ENCODE measurements around the gene AGBL4. TPM values are rescaled to one million over a fixed set of nuclear protein-coding genes. Genes with fewer than 3 reads are reported as not detected.

AGBL4 gene
- total RNA-seq, 4 donors from 2014 or later: 0.13 TPM; not detected in 3

GRCh38 chr1:49046305-49046704 lies 977.4 kb downstream of the AGBL4 start:
- no peaks in the 10 kb centered on the region for H3K27me3 ChIP-seq
- no peak for TF ChIP-seq EP300 (IDR thresholded peaks at IDR 0.05)
- no peak for TF ChIP-seq POLR2AphosphoS5 (IDR thresholded peaks at IDR 0.05)
- TF ChIP-seq POLR2A (IDR thresholded peaks at IDR 0.05; ENCODE audit: low read depth): no peak
- TF ChIP-seq, protein P1, sequence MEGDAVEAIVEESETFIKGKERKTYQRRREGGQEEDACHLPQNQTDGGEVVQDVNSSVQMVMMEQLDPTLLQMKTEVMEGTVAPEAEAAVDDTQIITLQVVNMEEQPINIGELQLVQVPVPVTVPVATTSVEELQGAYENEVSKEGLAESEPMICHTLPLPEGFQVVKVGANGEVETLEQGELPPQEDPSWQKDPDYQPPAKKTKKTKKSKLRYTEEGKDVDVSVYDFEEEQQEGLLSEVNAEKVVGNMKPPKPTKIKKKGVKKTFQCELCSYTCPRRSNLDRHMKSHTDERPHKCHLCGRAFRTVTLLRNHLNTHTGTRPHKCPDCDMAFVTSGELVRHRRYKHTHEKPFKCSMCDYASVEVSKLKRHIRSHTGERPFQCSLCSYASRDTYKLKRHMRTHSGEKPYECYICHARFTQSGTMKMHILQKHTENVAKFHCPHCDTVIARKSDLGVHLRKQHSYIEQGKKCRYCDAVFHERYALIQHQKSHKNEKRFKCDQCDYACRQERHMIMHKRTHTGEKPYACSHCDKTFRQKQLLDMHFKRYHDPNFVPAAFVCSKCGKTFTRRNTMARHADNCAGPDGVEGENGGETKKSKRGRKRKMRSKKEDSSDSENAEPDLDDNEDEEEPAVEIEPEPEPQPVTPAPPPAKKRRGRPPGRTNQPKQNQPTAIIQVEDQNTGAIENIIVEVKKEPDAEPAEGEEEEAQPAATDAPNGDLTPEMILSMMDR (IDR thresholded peaks at IDR 0.05): no peak
- intact Hi-C loops (cut with DNase I): no loop called here
- no peaks in the 10 kb centered on the region for H3K4me1 ChIP-seq
- H3K9me3 ChIP-seq: no peaks in the 10 kb centered on the region
- no peak for DNase-seq (ENCODE audit: extremely low spot score)
- no peaks in the 10 kb centered on the region for H3K36me3 ChIP-seq
- no peak overlapping the region for H3K4me3 ChIP-seq
- no peak overlapping the region for H3K27ac ChIP-seq (replicated peaks in 1 of 4)

DNA sequence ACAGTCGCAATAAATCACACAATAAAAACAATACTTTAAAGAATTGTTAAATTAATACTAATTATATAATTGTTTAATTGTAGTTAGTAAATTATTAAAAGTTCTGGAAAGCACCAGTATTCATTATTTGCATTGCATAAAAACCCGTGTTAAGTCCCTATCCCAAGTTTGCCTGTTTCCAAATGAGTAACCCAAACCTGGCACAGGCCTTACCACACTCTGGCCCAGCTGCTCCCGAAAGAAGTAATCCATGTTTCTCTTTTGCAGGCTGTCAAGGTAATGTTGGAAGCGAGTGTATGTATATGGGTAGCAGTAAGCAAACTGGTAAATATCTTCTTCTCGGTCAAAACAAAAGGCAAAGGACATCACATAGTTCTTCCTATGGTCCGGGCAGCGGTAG lies 978.4 kb downstream of the AGBL4 start:
- no peak overlapping the region for H3K4me3 ChIP-seq
- no peak overlapping the region for H3K27ac ChIP-seq (replicated peaks in 1 of 4)
- no peaks in the 10 kb centered on the region for H3K9me3 ChIP-seq
- intact Hi-C loops (cut with DNase I): no loop called here
- no peak for TF ChIP-seq EP300 (IDR thresholded peaks at IDR 0.05)
- no peak for TF ChIP-seq POLR2A (IDR thresholded peaks at IDR 0.05; ENCODE audit: low read depth)
- TF ChIP-seq POLR2AphosphoS5 (IDR thresholded peaks at IDR 0.05): no peak
- TF ChIP-seq, protein P1 (IDR thresholded peaks at IDR 0.05): no peak
- 87% methylated on average over 7 of the region's 7 CpGs for WGBS
- H3K36me3 ChIP-seq: no peaks in the 10 kb centered on the region
- no peaks in the 10 kb centered on the region for H3K27me3 ChIP-seq
- DNase-seq (ENCODE audit: extremely low spot score): no peak
- H3K4me1 ChIP-seq: no peaks in the 10 kb centered on the region

DNA sequence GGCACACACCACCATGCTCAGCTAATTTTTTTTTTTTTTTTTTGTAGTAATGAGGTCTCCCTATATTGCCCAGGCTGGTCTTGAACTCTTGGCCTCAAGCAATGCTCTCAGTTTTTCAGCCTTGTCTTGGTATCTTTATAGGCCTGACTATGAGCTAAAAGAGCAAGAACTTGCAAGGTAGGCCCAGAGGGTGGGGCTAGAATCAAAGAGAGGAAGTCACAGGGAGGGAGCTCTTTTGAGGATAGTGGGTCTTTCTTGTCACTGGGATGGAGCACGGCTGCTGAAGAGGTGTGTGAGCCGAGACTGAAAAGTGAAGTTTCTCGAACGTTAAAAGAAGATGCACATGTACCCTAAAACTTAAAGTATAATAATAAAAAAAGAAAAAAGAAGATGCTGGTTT lies 987.1 kb downstream of the AGBL4 start:
- no peak overlapping the region for H3K27ac ChIP-seq (replicated peaks in 1 of 4)
- TF ChIP-seq, protein P1 (IDR thresholded peaks at IDR 0.05): no peak
- TF ChIP-seq POLR2AphosphoS5 (IDR thresholded peaks at IDR 0.05) (no peak), EP300 (IDR thresholded peaks at IDR 0.05) (no peak), POLR2A (IDR thresholded peaks at IDR 0.05; ENCODE audit: low read depth) (no peak)
- WGBS: 69% methylated on average over 4 of the region's 4 CpGs
- H3K4me1 ChIP-seq: no peaks in the 10 kb centered on the region
- peaks cover 0 to 5% (median 0%) of the 10 kb centered on the region in 4 donors for H3K9me3 ChIP-seq
- intact Hi-C loops (cut with DNase I): no loop called here
- H3K36me3 ChIP-seq: no peaks in the 10 kb centered on the region
- H3K27me3 ChIP-seq: no peaks in the 10 kb centered on the region
- no peak for DNase-seq (ENCODE audit: extremely low spot score)
- H3K4me3 ChIP-seq: no peak overlapping the region

DNA sequence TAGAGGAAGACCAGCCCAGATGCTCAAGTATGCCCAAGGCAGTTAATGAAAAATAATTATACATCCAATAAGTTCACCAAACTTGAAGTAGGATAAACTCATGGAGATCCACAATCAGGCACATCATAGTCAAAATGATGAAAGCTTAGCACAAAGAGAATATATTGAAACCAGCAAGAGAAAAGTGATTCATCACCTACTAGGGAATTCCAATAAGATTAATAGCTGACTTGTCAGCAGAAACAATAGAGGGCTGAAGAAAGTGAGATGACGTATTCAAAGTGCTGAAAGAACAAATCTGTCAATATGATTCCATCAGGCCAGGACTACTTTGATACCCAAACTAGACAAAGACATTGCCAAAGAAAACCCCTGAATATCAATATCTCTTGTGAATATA lies 995.4 kb downstream of the AGBL4 start:
- peaks cover 0 to 15% (median 7%) of the 10 kb centered on the region in 4 donors for H3K9me3 ChIP-seq
- DNase-seq (ENCODE audit: extremely low spot score): no peak
- H3K27ac ChIP-seq (replicated peaks in 1 of 4): no peak overlapping the region
- WGBS: 81% methylated on average over 1 of the region's 1 CpG
- intact Hi-C loops (cut with DNase I): no loop called here
- no peak overlapping the region for H3K4me3 ChIP-seq
- H3K4me1 ChIP-seq: no peaks in the 10 kb centered on the region
- TF ChIP-seq EP300 (IDR thresholded peaks at IDR 0.05): no peak
- TF ChIP-seq, protein P1 (IDR thresholded peaks at IDR 0.05): no peak
- no peak for TF ChIP-seq POLR2A (IDR thresholded peaks at IDR 0.05; ENCODE audit: low read depth)
- no peak for TF ChIP-seq POLR2AphosphoS5 (IDR thresholded peaks at IDR 0.05)
- H3K27me3 ChIP-seq: no peaks in the 10 kb centered on the region
- no peaks in the 10 kb centered on the region for H3K36me3 ChIP-seq

- H3K4me3 ChIP-seq: no peak overlapping the region
- no peaks in the 10 kb centered on the region for H3K36me3 ChIP-seq
- H3K27ac ChIP-seq (replicated peaks in 1 of 4): no peak overlapping the region
- peaks cover 0 to 15% (median 7%) of the 10 kb centered on the region in 4 donors for H3K9me3 ChIP-seq
- H3K27me3 ChIP-seq: no peaks in the 10 kb centered on the region
- TF ChIP-seq EP300 (IDR thresholded peaks at IDR 0.05) (no peak), POLR2A (IDR thresholded peaks at IDR 0.05; ENCODE audit: low read depth) (no peak), POLR2AphosphoS5 (IDR thresholded peaks at IDR 0.05) (no peak)
- TF ChIP-seq, protein P1 (IDR thresholded peaks at IDR 0.05): no peak
- DNase-seq (ENCODE audit: extremely low spot score): no peak
- intact Hi-C loops (cut with DNase I): no loop called here
- H3K4me1 ChIP-seq: no peaks in the 10 kb centered on the region
- 65% methylated on average over 1 of the region's 1 CpG for WGBS
Measured at GRCh38 chr1:49026230-49026811, 997.4 kb downstream of the AGBL4 start.
